ENCODE data around the gene SHB.

SHB gene

DNA sequence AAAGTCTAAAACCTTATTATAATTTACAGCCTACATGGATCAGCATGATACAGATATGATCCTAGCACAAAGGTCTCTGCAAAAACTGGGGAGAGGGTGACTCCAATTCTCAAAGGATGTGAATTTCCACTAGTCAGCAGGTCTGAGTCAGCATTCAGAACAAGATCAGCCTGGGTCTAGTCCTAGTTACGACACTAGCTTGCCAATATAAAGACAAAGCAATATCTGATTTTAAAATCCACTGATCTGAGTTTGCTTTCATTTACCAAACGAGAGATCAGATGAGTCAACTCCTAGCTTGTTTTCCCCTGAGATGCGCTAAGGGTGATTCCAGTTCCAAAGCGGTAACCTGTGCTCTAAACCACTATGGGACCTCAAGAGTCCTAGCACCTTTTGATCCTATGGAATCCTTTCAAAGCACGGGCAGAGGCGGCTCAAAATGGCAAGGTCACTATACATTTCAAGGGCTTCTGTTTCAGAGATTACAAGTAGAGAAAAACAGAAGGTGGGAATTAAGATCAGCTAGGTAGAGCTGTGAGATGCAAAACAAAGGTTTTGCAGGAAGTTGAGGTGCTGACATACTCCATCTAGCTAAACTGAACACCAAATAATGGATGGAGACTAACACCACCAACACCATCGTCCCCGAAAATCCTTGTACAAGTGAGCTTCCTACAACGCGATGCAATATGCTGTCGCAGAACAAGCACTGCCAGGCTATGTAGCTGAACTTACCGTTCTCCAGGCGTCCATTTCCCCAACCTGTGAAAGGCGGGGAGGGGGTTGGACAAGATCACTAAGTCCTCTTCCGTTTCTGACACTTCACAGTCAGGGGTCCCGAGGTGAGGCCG lies 166.0 kb downstream of the SHB start (continued):
- TF ChIP-seq, protein P1, sequence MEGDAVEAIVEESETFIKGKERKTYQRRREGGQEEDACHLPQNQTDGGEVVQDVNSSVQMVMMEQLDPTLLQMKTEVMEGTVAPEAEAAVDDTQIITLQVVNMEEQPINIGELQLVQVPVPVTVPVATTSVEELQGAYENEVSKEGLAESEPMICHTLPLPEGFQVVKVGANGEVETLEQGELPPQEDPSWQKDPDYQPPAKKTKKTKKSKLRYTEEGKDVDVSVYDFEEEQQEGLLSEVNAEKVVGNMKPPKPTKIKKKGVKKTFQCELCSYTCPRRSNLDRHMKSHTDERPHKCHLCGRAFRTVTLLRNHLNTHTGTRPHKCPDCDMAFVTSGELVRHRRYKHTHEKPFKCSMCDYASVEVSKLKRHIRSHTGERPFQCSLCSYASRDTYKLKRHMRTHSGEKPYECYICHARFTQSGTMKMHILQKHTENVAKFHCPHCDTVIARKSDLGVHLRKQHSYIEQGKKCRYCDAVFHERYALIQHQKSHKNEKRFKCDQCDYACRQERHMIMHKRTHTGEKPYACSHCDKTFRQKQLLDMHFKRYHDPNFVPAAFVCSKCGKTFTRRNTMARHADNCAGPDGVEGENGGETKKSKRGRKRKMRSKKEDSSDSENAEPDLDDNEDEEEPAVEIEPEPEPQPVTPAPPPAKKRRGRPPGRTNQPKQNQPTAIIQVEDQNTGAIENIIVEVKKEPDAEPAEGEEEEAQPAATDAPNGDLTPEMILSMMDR (tag by site-specific recombination; IDR thresholded peaks at IDR 0.05), result no peak
- TF ChIP-seq SETDB1 (IDR thresholded peaks at IDR 0.05; ENCODE audit: insufficient read length, low read length) (no peak), YY1 (tag by site-specific recombination; IDR thresholded peaks at IDR 0.05) (no peak)

DNA sequence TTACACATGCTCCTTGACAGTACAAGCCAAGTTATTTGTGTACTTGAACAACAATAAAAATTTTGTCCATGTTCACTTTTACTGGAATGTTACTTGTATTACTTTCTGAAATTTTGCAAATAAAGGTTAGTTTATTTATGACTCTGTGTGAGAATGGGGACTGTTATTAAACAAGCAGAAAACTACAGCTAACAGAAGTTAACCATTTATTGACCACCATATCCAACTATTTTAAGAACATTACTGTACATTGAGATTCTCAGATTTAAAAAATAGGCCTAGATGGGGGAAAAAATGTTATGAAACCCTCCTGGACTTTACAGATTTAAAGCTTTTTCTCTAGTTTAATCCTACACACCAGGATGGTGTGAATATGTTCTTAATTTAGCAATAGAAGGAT lies 166.9 kb downstream of the SHB start:
- H3K4me1 ChIP-seq (ENCODE audit: control insufficient read depth, insufficient read depth, low read length), result no peaks in the 10 kb centered on the region
- ChIA-PET CTCF (interaction anchor here (0.7 to 2.5 kb wide), 6 partner anchors 11 to 420 kb away, joined by 3 to 9 read pairs (median 5); no protein-coding TSS in a partner anchor), POLR2A (interaction anchor here (0.6 to 2.3 kb wide), 3 partner anchors 10 to 310 kb away, joined by 3 to 7 read pairs (median 3); no protein-coding TSS in a partner anchor)
- TF ChIP-seq ZNF610 (tag by site-specific recombination; IDR thresholded peaks at IDR 0.05; ENCODE audit: borderline replicate concordance) (no peak), ZNF223 (tag by site-specific recombination; IDR thresholded peaks at IDR 0.05) (no peak)
- no peak overlapping the region for H3K27ac ChIP-seq (ENCODE audit: extremely low read depth, low read depth, low read length)
- H3K36me3 ChIP-seq (ENCODE audit: control insufficient read depth in 2 of 2, insufficient read depth in 1 of 2, low read length in 2 of 2), result peaks cover 6 to 23% of the 10 kb centered on the region in 2 experiments; a peak in 2 of 3 replicates
- no peaks in the 10 kb centered on the region for H3K9me3 ChIP-seq (ENCODE audit: control insufficient read depth, insufficient read depth, low read depth, low read length)
- no peak overlapping the region for H3K4me3 ChIP-seq (ENCODE audit: low read depth, low read length)

DNA sequence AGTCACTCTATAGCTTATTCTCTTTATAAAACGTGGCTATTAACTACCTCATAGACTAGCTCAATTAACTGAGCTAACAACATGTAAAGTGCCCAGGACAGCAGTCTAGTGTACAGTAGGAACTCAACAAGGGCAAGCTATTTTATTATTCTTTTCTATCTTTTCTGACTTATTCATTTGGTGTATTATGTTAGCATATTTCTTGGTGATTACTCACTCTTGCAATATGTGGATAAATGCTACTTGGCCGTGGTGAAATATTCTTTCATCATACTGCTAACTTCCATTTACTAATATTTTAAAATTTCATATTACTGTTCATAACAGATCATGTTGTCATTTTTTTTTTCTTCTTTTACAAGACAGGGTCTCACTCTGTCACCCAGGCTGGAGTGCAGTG lies 170.0 kb downstream of the SHB start:
- CTCF ChIA-PET, result no interaction called here
- TF ChIP-seq ZNF600 (tag by site-specific recombination; IDR thresholded peaks at IDR 0.05) (no peak), KLF7 (tag by site-specific recombination; IDR thresholded peaks at IDR 0.05; ENCODE audit: borderline replicate concordance) (no peak), MYNN (tag by site-specific recombination; IDR thresholded peaks at IDR 0.05; ENCODE audit: borderline replicate concordance) (no peak), ZNF10 (tag by site-specific recombination; IDR thresholded peaks at IDR 0.05) (no peak), KLF9 (tag by site-specific recombination; IDR thresholded peaks at IDR 0.05; ENCODE audit: low read depth) (no peak)
- TF ChIP-seq, protein P2, sequence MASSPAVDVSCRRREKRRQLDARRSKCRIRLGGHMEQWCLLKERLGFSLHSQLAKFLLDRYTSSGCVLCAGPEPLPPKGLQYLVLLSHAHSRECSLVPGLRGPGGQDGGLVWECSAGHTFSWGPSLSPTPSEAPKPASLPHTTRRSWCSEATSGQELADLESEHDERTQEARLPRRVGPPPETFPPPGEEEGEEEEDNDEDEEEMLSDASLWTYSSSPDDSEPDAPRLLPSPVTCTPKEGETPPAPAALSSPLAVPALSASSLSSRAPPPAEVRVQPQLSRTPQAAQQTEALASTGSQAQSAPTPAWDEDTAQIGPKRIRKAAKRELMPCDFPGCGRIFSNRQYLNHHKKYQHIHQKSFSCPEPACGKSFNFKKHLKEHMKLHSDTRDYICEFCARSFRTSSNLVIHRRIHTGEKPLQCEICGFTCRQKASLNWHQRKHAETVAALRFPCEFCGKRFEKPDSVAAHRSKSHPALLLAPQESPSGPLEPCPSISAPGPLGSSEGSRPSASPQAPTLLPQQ (tag by site-specific recombination; IDR thresholded peaks at IDR 0.05), result no peak
- TF ChIP-seq, protein P3, sequence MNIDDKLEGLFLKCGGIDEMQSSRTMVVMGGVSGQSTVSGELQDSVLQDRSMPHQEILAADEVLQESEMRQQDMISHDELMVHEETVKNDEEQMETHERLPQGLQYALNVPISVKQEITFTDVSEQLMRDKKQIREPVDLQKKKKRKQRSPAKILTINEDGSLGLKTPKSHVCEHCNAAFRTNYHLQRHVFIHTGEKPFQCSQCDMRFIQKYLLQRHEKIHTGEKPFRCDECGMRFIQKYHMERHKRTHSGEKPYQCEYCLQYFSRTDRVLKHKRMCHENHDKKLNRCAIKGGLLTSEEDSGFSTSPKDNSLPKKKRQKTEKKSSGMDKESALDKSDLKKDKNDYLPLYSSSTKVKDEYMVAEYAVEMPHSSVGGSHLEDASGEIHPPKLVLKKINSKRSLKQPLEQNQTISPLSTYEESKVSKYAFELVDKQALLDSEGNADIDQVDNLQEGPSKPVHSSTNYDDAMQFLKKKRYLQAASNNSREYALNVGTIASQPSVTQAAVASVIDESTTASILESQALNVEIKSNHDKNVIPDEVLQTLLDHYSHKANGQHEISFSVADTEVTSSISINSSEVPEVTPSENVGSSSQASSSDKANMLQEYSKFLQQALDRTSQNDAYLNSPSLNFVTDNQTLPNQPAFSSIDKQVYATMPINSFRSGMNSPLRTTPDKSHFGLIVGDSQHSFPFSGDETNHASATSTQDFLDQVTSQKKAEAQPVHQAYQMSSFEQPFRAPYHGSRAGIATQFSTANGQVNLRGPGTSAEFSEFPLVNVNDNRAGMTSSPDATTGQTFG (tag by site-specific recombination; IDR thresholded peaks at IDR 0.05; ENCODE audit: borderline replicate concordance), result no peak
- TF ChIP-seq, protein P4, sequence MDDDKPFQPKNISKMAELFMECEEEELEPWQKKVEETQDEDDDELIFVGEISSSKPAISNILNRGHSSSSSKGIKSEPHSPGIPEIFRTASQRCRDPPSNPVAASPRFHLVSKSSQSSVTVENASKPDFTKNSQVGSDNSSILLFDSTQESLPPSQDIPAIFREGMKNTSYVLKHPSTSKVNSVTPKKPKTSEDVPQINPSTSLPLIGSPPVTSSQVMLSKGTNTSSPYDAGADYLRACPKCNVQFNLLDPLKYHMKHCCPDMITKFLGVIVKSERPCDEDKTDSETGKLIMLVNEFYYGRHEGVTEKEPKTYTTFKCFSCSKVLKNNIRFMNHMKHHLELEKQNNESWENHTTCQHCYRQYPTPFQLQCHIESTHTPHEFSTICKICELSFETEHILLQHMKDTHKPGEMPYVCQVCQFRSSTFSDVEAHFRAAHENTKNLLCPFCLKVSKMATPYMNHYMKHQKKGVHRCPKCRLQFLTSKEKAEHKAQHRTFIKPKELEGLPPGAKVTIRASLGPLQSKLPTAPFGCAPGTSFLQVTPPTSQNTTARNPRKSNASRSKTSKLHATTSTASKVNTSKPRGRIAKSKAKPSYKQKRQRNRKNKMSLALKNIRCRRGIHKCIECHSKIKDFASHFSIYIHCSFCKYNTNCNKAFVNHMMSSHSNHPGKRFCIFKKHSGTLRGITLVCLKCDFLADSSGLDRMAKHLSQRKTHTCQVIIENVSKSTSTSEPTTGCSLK (tag by site-specific recombination; IDR thresholded peaks at IDR 0.05), result no peak
- TF ChIP-seq, protein P5, sequence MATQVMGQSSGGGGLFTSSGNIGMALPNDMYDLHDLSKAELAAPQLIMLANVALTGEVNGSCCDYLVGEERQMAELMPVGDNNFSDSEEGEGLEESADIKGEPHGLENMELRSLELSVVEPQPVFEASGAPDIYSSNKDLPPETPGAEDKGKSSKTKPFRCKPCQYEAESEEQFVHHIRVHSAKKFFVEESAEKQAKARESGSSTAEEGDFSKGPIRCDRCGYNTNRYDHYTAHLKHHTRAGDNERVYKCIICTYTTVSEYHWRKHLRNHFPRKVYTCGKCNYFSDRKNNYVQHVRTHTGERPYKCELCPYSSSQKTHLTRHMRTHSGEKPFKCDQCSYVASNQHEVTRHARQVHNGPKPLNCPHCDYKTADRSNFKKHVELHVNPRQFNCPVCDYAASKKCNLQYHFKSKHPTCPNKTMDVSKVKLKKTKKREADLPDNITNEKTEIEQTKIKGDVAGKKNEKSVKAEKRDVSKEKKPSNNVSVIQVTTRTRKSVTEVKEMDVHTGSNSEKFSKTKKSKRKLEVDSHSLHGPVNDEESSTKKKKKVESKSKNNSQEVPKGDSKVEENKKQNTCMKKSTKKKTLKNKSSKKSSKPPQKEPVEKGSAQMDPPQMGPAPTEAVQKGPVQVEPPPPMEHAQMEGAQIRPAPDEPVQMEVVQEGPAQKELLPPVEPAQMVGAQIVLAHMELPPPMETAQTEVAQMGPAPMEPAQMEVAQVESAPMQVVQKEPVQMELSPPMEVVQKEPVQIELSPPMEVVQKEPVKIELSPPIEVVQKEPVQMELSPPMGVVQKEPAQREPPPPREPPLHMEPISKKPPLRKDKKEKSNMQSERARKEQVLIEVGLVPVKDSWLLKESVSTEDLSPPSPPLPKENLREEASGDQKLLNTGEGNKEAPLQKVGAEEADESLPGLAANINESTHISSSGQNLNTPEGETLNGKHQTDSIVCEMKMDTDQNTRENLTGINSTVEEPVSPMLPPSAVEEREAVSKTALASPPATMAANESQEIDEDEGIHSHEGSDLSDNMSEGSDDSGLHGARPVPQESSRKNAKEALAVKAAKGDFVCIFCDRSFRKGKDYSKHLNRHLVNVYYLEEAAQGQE (tag by site-specific recombination; IDR thresholded peaks at IDR 0.05), result no peak
- H3K27ac ChIP-seq (ENCODE audit: extremely low read depth, low read depth, low read length), result no peak overlapping the region
- no peaks in the 10 kb centered on the region for H3K4me1 ChIP-seq (ENCODE audit: control insufficient read depth, insufficient read depth, low read length)
- peaks cover 27 to 50% of the 10 kb centered on the region in 2 experiments for H3K36me3 ChIP-seq (ENCODE audit: control insufficient read depth in 2 of 2, insufficient read depth in 1 of 2, low read length in 2 of 2)
- POLR2A ChIA-PET, result interaction anchor here (1.4 kb wide), 1 partner anchor 307 kb away, joined by 3 read pairs; no protein-coding TSS in a partner anchor
- no peaks in the 10 kb centered on the region for H3K9me3 ChIP-seq (ENCODE audit: control insufficient read depth, insufficient read depth, low read depth, low read length)
- no peak overlapping the region for H3K4me3 ChIP-seq (ENCODE audit: low read depth, low read length)
